Fibroblast of lung (primary cell): ENCODE data around the gene OSBP2. TPM values are rescaled to one million over a fixed set of nuclear protein-coding genes. Genes with fewer than 3 reads are reported as not detected.

Source experiments
- DNase-seq, 2 donors: peaks; one replicate each; pipeline versions ENCODE4 v3.0.0 to v3.0.0-alpha.2; 2010; ENCODE audit warnings: low read depth in 2 of 2
- H2AFZ ChIP-seq: 2 replicates; pipeline ENCODE4 v1.5.1; 2012; ENCODE audit warnings: low read length, control low read depth, inconsistent platforms
- H3K27ac ChIP-seq: 2 replicates; pipeline ENCODE4 v1.5.1; 2011; ENCODE audit warnings: low read length, control low read depth; ENCODE audit not compliant: insufficient read depth
- H3K27me3 ChIP-seq: 2 replicates; pipeline ENCODE4 v1.5.1; 2011; ENCODE audit warnings: mild to moderate bottlenecking, low read length; ENCODE audit not compliant: control insufficient read depth, insufficient read depth
- H3K36me3 ChIP-seq: 2 replicates; pipeline ENCODE4 v1.5.1; 2011; ENCODE audit warnings: low read length; ENCODE audit not compliant: control insufficient read depth, insufficient read depth
- H3K4me1 ChIP-seq: 2 replicates; pipeline ENCODE4 v1.5.1; 2011; ENCODE audit warnings: low read length; ENCODE audit not compliant: control insufficient read depth, insufficient read depth; ENCODE audit errors: extremely low read depth
- H3K4me2 ChIP-seq: 2 replicates; pipeline ENCODE4 v1.5.1; 2011; ENCODE audit warnings: low read length, control low read depth; ENCODE audit not compliant: insufficient read depth; ENCODE audit errors: extremely low read depth
- H3K4me3 ChIP-seq, 4 experiments: fragments of 200-600 bp in 1 of 4; sonication (generic) in 1 of 4; replicated peaks in 1 of 4; 2 replicates each; pipeline ENCODE4 v1.5.1; 2011 to 2016; ENCODE audit warnings: low read length in 4 of 4, low read depth in 3 of 4, mild to moderate bottlenecking in 3 of 4, control low read depth in 2 of 4, inconsistent platforms in 1 of 4, mixed read lengths in 1 of 4; ENCODE audit not compliant: insufficient read depth in 1 of 4; ENCODE audit errors: control extremely low read depth in 1 of 4
- H3K79me2 ChIP-seq: 2 replicates; pipeline ENCODE4 v1.5.1; 2012; ENCODE audit warnings: mild to moderate bottlenecking, low read length, inconsistent platforms; ENCODE audit not compliant: control insufficient read depth, insufficient read depth
- H3K9ac ChIP-seq: 2 replicates; pipeline ENCODE4 v1.5.1; 2011; ENCODE audit warnings: mild to moderate bottlenecking, low read length, control low read depth; ENCODE audit not compliant: insufficient read depth
- H3K9me3 ChIP-seq: 2 replicates; pipeline ENCODE4 v1.5.1; 2012; ENCODE audit warnings: low read depth, low read length; ENCODE audit not compliant: control insufficient read depth, insufficient read depth
- H4K20me1 ChIP-seq: 2 replicates; pipeline ENCODE4 v1.5.1; 2011; ENCODE audit warnings: low read length; ENCODE audit not compliant: control insufficient read depth, insufficient read depth; ENCODE audit errors: extremely low read depth
- CTCF ChIP-seq, 2 donors: IDR thresholded peaks in 1 of 2; conservative IDR thresholded peaks in 1 of 2; 1 replicate in 1 of 2; 2 replicates in 1 of 2; pipeline ENCODE4 v1.5.1; 2011 to 2012; ENCODE audit warnings: low read length in 2 of 2, control low read depth in 1 of 2, inconsistent platforms in 1 of 2, low read depth in 1 of 2, mild to moderate bottlenecking in 1 of 2
- EZH2 ChIP-seq: IDR thresholded peaks from 2 replicates; pipeline ENCODE4 v1.5.1; 2012; ENCODE audit warnings: low read length, control low read depth, mild to moderate bottlenecking; ENCODE audit errors: missing control alignments
- polyA plus RNA-seq, 2 donors: library from polyadenylated mRNA; depleted of rRNA in 1 of 2; stranded (reverse) in 1 of 2; unstranded in 1 of 2; fragments of >200 nt; gene quantifications; 2 replicates each; pipeline ENCODE4 v1.2.1, GENCODE V29; 2011 to 2012; ENCODE audit warnings: missing spikeins in 1 of 2
- total RNA-seq: library from RNA; depleted of rRNA; stranded (reverse); fragments of >200 nt; gene quantifications from 2 replicates; pipeline ENCODE4 v1.2.1, GENCODE V29; 2014

OSBP2 gene
- total and polyA plus RNA-seq, 2 donors (not counting 1 experiment from before 2014, with no cell fraction given): 0.40 to 3.8 TPM

- Histone ChIP-seq H3K27ac (no peak overlapping the region), H3K27me3 (no peaks in the 10 kb centered on the region), H3K9me3 (no peaks in the 10 kb centered on the region), H3K4me1 (no peaks in the 10 kb centered on the region), H3K9ac (no peak overlapping the region), H3K36me3 (no peaks in the 10 kb centered on the region), H3K4me2 (no peak overlapping the region), H4K20me1 (no peaks in the 10 kb centered on the region), H2AFZ (no peak overlapping the region), H3K79me2 (no peaks in the 10 kb centered on the region), H3K4me3 (no peak overlapping the region)
- TF ChIP-seq EZH2: no peak
- TF ChIP-seq CTCF (conservative IDR thresholded peaks at IDR 0.05 in 1 of 2, IDR thresholded peaks at IDR 0.05 in 1 of 2; ENCODE audit: low read depth in 1 of 2, low read length in 2 of 2): no peak
- DNase-seq: no peak
Measured at GRCh38 chr22:30892286-30892685, 197.6 kb downstream of the OSBP2 start.

GRCh38 chr22:30892731-30893221 is 198.1 kb downstream of the OSBP2 start:
- H3K4me1 ChIP-seq: no peaks in the 10 kb centered on the region

More at GRCh38 chr22:30892731-30893221, 198.1 kb downstream of the OSBP2 start:
- Histone ChIP-seq H3K36me3 (no peaks in the 10 kb centered on the region), H3K9me3 (no peaks in the 10 kb centered on the region), H3K27me3 (no peaks in the 10 kb centered on the region), H3K9ac (no peak overlapping the region), H3K4me2 (no peak overlapping the region), H2AFZ (no peak overlapping the region), H4K20me1 (no peaks in the 10 kb centered on the region), H3K79me2 (no peaks in the 10 kb centered on the region), H3K4me3 (no peak overlapping the region), H3K27ac (no peak overlapping the region)
- no peak for TF ChIP-seq CTCF (conservative IDR thresholded peaks at IDR 0.05 in 1 of 2, IDR thresholded peaks at IDR 0.05 in 1 of 2; ENCODE audit: low read depth in 1 of 2, low read length in 2 of 2)
- no peak for TF ChIP-seq EZH2
- DNase-seq: no peak
